Progenitor cell of endocrine pancreas (in vitro differentiated cells): Measurements from ENCODE around the gene DIP2C. TPM values are rescaled to one million over a fixed set of nuclear protein-coding genes. Genes with fewer than 3 reads are reported as not detected.
A peak's percentile ranks its signal among the peaks of the same experiment; 100 is the strongest.

Experiments
- DNase-seq: peaks from one replicate; pipeline ENCODE4 v3.0.0; 2021; ENCODE audit warnings: low spot score; ENCODE audit not compliant: unreplicated experiment
- H3K27ac Mint-ChIP-seq: 2 replicates; pipeline ENCODE4 v1.8.0; 2021; ENCODE audit warnings: mild to moderate bottlenecking, moderate library complexity, mixed read lengths
- H3K27me3 Mint-ChIP-seq: 2 replicates; pipeline ENCODE4 v1.8.0; 2021; ENCODE audit warnings: mixed read lengths
- H3K36me3 Mint-ChIP-seq: 2 replicates; pipeline ENCODE4 v1.8.0; 2022; ENCODE audit warnings: mixed read lengths; ENCODE audit not compliant: insufficient read depth
- H3K4me1 Mint-ChIP-seq: 2 replicates; pipeline ENCODE4 v1.8.0; 2021; ENCODE audit warnings: low read depth, mixed read lengths
- H3K4me3 Mint-ChIP-seq: 2 replicates; pipeline ENCODE4 v1.8.0; 2021; ENCODE audit warnings: low read depth, mild to moderate bottlenecking, moderate library complexity, mixed read lengths
- H3K9me3 Mint-ChIP-seq: 2 replicates; pipeline ENCODE4 v1.8.0; 2021; ENCODE audit warnings: low read depth, mixed read lengths
- total RNA-seq: library from RNA; stranded (reverse); gene quantifications from 2 replicates; pipeline ENCODE4 v1.2.1, GENCODE V29; 2021
- TF ChIP-seq, protein P1 (sequence below): fragments of 200-600 bp; sonication (generic); IDR thresholded peaks from one replicate; pipeline ENCODE4 v1.5.0; 2021; ENCODE audit warnings: antibody characterized with exemption, mild to moderate bottlenecking; ENCODE audit not compliant: unreplicated experiment

The DIP2C gene
- total RNA-seq, 1 donor from 2014 or later, result 27.2 TPM

DNA sequence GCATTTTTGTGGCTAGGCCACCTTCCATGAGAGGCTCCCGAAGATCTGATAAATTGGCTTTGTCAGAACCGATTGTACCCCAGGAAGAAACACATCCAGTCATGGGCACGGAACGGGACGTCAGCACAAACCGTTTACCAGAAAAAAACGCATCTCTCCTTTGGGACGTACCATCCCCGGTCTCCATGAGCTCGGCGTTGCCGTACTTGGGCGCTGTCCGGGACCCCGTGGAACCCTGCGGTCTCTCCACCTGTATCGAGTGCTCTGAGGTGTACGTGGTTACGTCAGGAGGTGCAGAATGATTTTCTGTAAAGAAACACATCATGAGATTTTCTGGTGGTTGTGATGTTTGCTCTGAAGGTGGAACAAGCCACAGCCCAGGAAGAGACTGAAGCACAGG lies 270.6 kb downstream of the DIP2C start:
- no peaks in the 10 kb centered on the region for H3K9me3 Mint-ChIP-seq

DNA sequence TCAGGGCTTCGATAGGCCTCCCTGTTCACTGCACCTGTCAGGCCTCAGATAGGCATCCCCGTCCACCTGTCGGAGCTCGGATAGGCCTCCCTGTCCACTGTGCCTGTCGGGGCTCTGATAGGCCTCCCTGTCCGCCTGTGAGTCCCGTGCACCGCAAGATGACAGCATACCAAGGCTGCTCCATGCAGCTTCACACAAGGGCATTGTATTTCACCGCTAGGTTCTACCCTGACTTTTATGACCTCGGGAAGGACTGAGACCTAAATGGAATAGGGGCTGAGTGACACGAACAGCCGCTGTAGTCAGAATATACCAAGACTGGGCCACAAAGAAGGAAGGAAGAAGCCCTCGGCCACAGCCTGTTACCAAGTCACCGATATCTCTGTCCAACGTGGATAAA lies 271.2 kb downstream of the DIP2C start:
- no peak for DNase-seq
- TF ChIP-seq, protein P1, sequence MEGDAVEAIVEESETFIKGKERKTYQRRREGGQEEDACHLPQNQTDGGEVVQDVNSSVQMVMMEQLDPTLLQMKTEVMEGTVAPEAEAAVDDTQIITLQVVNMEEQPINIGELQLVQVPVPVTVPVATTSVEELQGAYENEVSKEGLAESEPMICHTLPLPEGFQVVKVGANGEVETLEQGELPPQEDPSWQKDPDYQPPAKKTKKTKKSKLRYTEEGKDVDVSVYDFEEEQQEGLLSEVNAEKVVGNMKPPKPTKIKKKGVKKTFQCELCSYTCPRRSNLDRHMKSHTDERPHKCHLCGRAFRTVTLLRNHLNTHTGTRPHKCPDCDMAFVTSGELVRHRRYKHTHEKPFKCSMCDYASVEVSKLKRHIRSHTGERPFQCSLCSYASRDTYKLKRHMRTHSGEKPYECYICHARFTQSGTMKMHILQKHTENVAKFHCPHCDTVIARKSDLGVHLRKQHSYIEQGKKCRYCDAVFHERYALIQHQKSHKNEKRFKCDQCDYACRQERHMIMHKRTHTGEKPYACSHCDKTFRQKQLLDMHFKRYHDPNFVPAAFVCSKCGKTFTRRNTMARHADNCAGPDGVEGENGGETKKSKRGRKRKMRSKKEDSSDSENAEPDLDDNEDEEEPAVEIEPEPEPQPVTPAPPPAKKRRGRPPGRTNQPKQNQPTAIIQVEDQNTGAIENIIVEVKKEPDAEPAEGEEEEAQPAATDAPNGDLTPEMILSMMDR, result no peak
- Mint-ChIP-seq H3K9me3 (no peaks in the 10 kb centered on the region), H3K4me1 (peaks cover 2% of the 10 kb centered on the region), H3K4me3 (no peak overlapping the region), H3K27ac (no peak overlapping the region), H3K27me3 (no peaks in the 10 kb centered on the region), H3K36me3 (peaks cover 26% of the 10 kb centered on the region)

More for the DNA sequence above, 270.6 kb downstream of the DIP2C start:
- DNase-seq, result no peak
- peaks cover 20% of the 10 kb centered on the region for H3K36me3 Mint-ChIP-seq
- TF ChIP-seq, protein P1, result no peak
- no peaks in the 10 kb centered on the region for H3K4me1 Mint-ChIP-seq
- H3K27me3 Mint-ChIP-seq, result no peaks in the 10 kb centered on the region
- no peak overlapping the region for H3K27ac Mint-ChIP-seq
- H3K4me3 Mint-ChIP-seq, result no peak overlapping the region

DNA sequence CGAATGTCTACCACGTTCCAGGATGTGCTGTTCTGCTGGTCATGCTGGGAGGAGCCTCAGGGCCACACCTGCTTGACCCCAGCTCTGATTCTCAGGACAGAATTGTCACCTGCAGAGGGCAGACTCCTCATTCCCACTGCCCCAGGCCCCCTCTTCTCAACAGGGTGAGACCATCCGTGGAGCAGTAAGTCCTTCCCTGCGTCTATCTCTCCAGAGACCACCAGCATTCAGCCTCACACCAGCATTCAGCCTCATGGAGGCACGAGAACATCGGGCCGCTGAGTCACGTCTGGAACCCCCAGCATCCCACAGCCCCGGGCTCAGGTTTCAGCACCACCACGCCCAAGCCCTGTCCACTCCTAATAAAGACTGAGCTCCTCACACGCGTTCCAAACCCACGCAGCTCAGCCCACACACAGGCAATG lies 273.4 kb downstream of the DIP2C start:
- TF ChIP-seq, protein P1, result peak; percentile 18
- peaks cover 24% of the 10 kb centered on the region for H3K36me3 Mint-ChIP-seq
- no peaks in the 10 kb centered on the region for H3K9me3 Mint-ChIP-seq
- H3K27me3 Mint-ChIP-seq, result no peaks in the 10 kb centered on the region
- H3K27ac Mint-ChIP-seq, result no peak overlapping the region
- peaks cover 4% of the 10 kb centered on the region for H3K4me1 Mint-ChIP-seq
- H3K4me3 Mint-ChIP-seq, result no peak overlapping the region
- no peak for DNase-seq

DNA sequence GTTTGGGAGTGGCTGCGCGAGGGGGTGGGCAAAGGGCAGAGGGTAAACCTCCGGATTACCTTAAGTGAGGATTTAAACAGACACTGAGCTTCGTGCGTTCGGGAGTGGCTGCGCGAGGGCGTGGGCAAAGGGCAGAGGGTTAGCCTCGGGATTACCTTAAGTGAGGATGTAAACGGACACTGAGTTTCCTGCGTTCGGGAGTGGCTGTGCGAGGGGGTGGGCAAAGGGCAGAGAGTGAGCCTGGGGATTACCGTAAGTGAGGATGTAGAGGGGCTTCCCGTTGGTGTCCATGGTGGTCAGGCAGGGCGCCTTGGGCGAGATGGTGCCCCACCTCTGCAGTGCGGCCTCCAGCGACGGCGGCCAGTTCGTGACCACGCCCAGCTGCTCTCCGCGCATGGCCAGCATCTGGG lies 275.8 kb downstream of the DIP2C start:
- Mint-ChIP-seq H3K4me1 (peaks cover 6% of the 10 kb centered on the region), H3K9me3 (no peaks in the 10 kb centered on the region), H3K36me3 (peaks cover 21% of the 10 kb centered on the region), H3K4me3 (no peak overlapping the region), H3K27ac (no peak overlapping the region), H3K27me3 (no peaks in the 10 kb centered on the region)
- DNase-seq, result no peak
- TF ChIP-seq, protein P1, result no peak

DNA sequence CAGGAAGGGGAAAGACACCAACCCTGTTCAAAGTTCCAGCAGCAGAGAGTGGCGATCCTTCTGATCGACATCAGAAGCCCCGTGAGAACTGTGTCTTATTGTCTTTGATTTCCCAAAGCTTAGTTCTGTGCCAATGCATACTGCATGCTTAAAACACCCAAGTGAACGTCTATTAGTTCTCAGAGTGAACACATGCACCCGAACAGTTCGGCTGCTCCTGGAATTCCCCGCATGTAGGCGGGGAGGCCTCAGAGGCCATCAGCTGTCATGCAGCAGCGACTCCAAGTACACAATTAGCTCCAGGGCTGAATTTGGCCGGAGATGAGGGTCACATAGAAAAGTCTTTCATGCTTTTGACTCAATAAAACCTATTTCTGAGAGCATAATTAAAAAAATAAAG lies 277.4 kb downstream of the DIP2C start:
- H3K27ac Mint-ChIP-seq, result peak overlapping the region; percentile 44
- no peak overlapping the region for H3K4me3 Mint-ChIP-seq
- H3K27me3 Mint-ChIP-seq, result no peaks in the 10 kb centered on the region
- H3K9me3 Mint-ChIP-seq, result no peaks in the 10 kb centered on the region
- TF ChIP-seq, protein P1, result no peak
- H3K4me1 Mint-ChIP-seq, result peaks cover 6% of the 10 kb centered on the region
- no peak for DNase-seq
- H3K36me3 Mint-ChIP-seq, result peaks cover 33% of the 10 kb centered on the region
